GM19328 (cell line): ENCODE results near the gene TCF7L1.
"Not testable (repeated sequence)": the region's sequence is repeated elsewhere in the genome, so short reads cannot be mapped to it uniquely, and the experiment has no call there.

Source experiments
- ATAC-seq: cut with Tn5 transposase; IDR thresholded peaks from one replicate; pipeline ENCODE4 v1.9.1; 2021; ENCODE audit warnings: mild to moderate bottlenecking, moderate library complexity; ENCODE audit not compliant: unreplicated experiment

Gene TCF7L1

GRCh38 chr2:85132834-85133637, at the start of gene TCF7L1:
Gene TCF7L1, plus strand, starts transcription at chr2:85133392. Its CDS starts 293 bp downstream, at chr2:85133685.
- no peak for ATAC-seq

- ATAC-seq: no peak
Measured at GRCh38 chr2:85085563-85085962, 47.6 kb upstream of the TCF7L1 start.

- ATAC-seq: no peak
Measured at GRCh38 chr2:85087541-85087940, 45.7 kb upstream of the TCF7L1 start.

- ATAC-seq: no peak
Measured at GRCh38 chr2:85088921-85089320, 44.3 kb upstream of the TCF7L1 start.

GRCh38 chr2:85089585-85089984, 43.6 kb upstream of the TCF7L1 start:
- ATAC-seq: no peak

- no peak for ATAC-seq
Measured at GRCh38 chr2:85091838-85092237, 41.4 kb upstream of the TCF7L1 start.

- ATAC-seq: no peak
Measured at GRCh38 chr2:85095094-85095493, 38.1 kb upstream of the TCF7L1 start.

- ATAC-seq: no peak
Measured at GRCh38 chr2:85096616-85097015, 36.6 kb upstream of the TCF7L1 start.

- no peak for ATAC-seq
Measured at GRCh38 chr2:85104228-85104627, 29.0 kb upstream of the TCF7L1 start.

- no peak for ATAC-seq
Measured at GRCh38 chr2:85106489-85107180, 26.6 kb upstream of the TCF7L1 start.

GRCh38 chr2:85110991-85111560, 22.1 kb upstream of the TCF7L1 start:
- ATAC-seq: no peak

- ATAC-seq: no peak
Measured at GRCh38 chr2:85111819-85112281, 21.3 kb upstream of the TCF7L1 start.

GRCh38 chr2:85112906-85113625, 20.1 kb upstream of the TCF7L1 start:
- ATAC-seq: no peak

- ATAC-seq: no peak
Measured at GRCh38 chr2:85114586-85115330, 18.4 kb upstream of the TCF7L1 start.

GRCh38 chr2:85116207-85116606, 17.0 kb upstream of the TCF7L1 start:
- ATAC-seq: no peak

- ATAC-seq: no peak
Measured at GRCh38 chr2:85119900-85120299, 13.3 kb upstream of the TCF7L1 start.

- no peak for ATAC-seq
Measured at GRCh38 chr2:85120363-85120762, 12.8 kb upstream of the TCF7L1 start.

GRCh38 chr2:85126462-85126861, 6.7 kb upstream of the TCF7L1 start:
- ATAC-seq: not testable (repeated sequence)

- ATAC-seq: no peak
Measured at GRCh38 chr2:85129861-85130260, 3.3 kb upstream of the TCF7L1 start.

- ATAC-seq: no peak
Measured at GRCh38 chr2:85130407-85130806, 2.8 kb upstream of the TCF7L1 start.
